PC-9 (cell line): ENCODE results near the gene MCUR1. TPM values are rescaled to one million over a fixed set of nuclear protein-coding genes. Genes with fewer than 3 reads are reported as not detected.
"Not testable (repeated sequence)": the region's sequence is repeated elsewhere in the genome, so short reads cannot be mapped to it uniquely, and the experiment has no call there.

Experiments
- Bru-seq: library from RNA; stranded (reverse); fragments of 400-500 nt; gene quantifications from one replicate; lab custom pipeline; 2021; lab: Mats Ljungman, UMichigan
- BruChase-seq, 2 experiments: library from RNA; stranded (reverse); fragments of 400-500 nt; gene quantifications; one replicate each; lab custom pipeline; 2021; lab: Mats Ljungman, UMichigan
- BruUV-seq: library from RNA; stranded (reverse); fragments of 400-500 nt; replicated peaks from 2 replicates; lab custom pipeline; 2021; lab: Mats Ljungman, UMichigan
- CTCF ChIA-PET: fragments of 300-600 bp; sonication (Branson Sonifier 250); formaldehyde crosslinking; loops from one replicate; lab custom pipeline; 2022; ENCODE audit warnings: antibody characterized with exemption; lab: Charles Lee
- POLR2A ChIA-PET: fragments of 300-600 bp; sonication (Branson Sonifier 250); formaldehyde crosslinking; loops from one replicate; lab custom pipeline; 2022; ENCODE audit warnings: antibody characterized with exemption; ENCODE audit not compliant: unreplicated experiment; lab: Charles Lee
- DNase-seq, 2 experiments: peaks; one replicate each; pipeline versions ENCODE4 v3.0.0 to v3.0.0-alpha.2; 2015 to 2022; ENCODE audit warnings: mixed read lengths in 1 of 2
- H2AFZ ChIP-seq: fragments of 200-600 bp; sonication (generic); 2 replicates; pipeline ENCODE4 v1.8.1; 2017; ENCODE audit warnings: antibody characterized with exemption
- H3F3A ChIP-seq: fragments of 200-600 bp; sonication (generic); 2 replicates; pipeline ENCODE4 v1.8.1; 2017; ENCODE audit warnings: antibody characterized with exemption, mild to moderate bottlenecking, low read depth; ENCODE audit not compliant: insufficient read depth
- H3K27ac ChIP-seq: fragments of 200-600 bp; sonication (generic); 2 replicates; pipeline ENCODE4 v1.6.1; 2016; ENCODE audit warnings: mixed run types
- H3K27me3 ChIP-seq: fragments of 200-600 bp; sonication (generic); 2 replicates; pipeline ENCODE4 v1.6.1; 2016; ENCODE audit warnings: low read depth, mixed run types; ENCODE audit not compliant: insufficient read depth
- H3K36me3 ChIP-seq: fragments of 200-600 bp; sonication (generic); 2 replicates; pipeline ENCODE4 v1.6.1; 2016; ENCODE audit warnings: low read depth, mixed run types
- H3K4me1 ChIP-seq: fragments of 200-600 bp; sonication (generic); replicated peaks from 2 replicates; pipeline ENCODE4 v1.6.1; 2016; ENCODE audit warnings: mixed run types; ENCODE audit not compliant: insufficient read depth
- H3K4me2 ChIP-seq: fragments of 200-600 bp; sonication (generic); 2 replicates; pipeline ENCODE4 v1.6.1; 2017; ENCODE audit warnings: mixed run types
- H3K4me3 ChIP-seq: fragments of 200-600 bp; sonication (generic); 2 replicates; pipeline ENCODE4 v1.6.1; 2016; ENCODE audit warnings: mixed run types
- H3K79me2 ChIP-seq: fragments of 200-600 bp; sonication (generic); 2 replicates; pipeline ENCODE4 v1.6.1; 2017; ENCODE audit warnings: low read depth, mixed run types
- H3K9me2 ChIP-seq: fragments of 200-600 bp; sonication (generic); 2 replicates; pipeline ENCODE4 v1.8.1; 2017; ENCODE audit warnings: mild to moderate bottlenecking; ENCODE audit not compliant: insufficient read depth
- H3K9me3 ChIP-seq: fragments of 200-600 bp; sonication (generic); 2 replicates; pipeline ENCODE4 v1.8.1; 2016; ENCODE audit warnings: low read depth; ENCODE audit not compliant: insufficient read depth
- H4K20me1 ChIP-seq: fragments of 200-600 bp; sonication (generic); 2 replicates; pipeline ENCODE4 v1.8.1; 2017; ENCODE audit not compliant: insufficient read depth
- CTCF ChIP-seq: fragments of 200-600 bp; sonication (generic); conservative IDR thresholded peaks from 2 replicates; pipeline ENCODE4 v1.6.1; 2017; ENCODE audit warnings: mixed run types, antibody characterized with exemption, mild to moderate bottlenecking, moderate library complexity
- EZH2 ChIP-seq: fragments of 200-600 bp; sonication (generic); IDR thresholded peaks from 2 replicates; pipeline ENCODE4 v1.8.0; 2017; ENCODE audit warnings: antibody characterized with exemption, low read depth
- intact Hi-C: fragments of 100-400 bp; cut with micrococcal nuclease; formaldehyde crosslinking; loops from one replicate; pipeline ENCODE4 v1.10.0; 2022; ENCODE audit not compliant: unreplicated experiment
- long read RNA-seq: library from polyadenylated mRNA; stranded (forward); transcript quantifications from one replicate; pipeline ENCODE4 v2.0.0, GENCODE V29; 2022
- total RNA-seq: library from RNA; stranded (reverse); gene quantifications from 2 replicates; pipeline ENCODE4 v1.2.3, GENCODE V29; 2021

MCUR1 gene
- total RNA-seq (38.8 and 45.9 TPM in 2 replicates), Bru-seq, nascent RNA (percentile 89 among the genes with signal in this experiment), BruChase-seq, experiment 1, labeled RNA remaining after a 2-hour chase (percentile 82 among the genes with signal in this experiment), BruChase-seq, experiment 2, labeled RNA remaining after a 6-hour chase (percentile 91 among the genes with signal in this experiment)
- long read RNA-seq, full-length matches to known transcripts: 73 of 85 reads
- long read RNA-seq, partial matches to known transcripts: 5 of 85 reads
- long read RNA-seq, other reads (novel, unspliced or antisense): 7 of 85 reads

DNA sequence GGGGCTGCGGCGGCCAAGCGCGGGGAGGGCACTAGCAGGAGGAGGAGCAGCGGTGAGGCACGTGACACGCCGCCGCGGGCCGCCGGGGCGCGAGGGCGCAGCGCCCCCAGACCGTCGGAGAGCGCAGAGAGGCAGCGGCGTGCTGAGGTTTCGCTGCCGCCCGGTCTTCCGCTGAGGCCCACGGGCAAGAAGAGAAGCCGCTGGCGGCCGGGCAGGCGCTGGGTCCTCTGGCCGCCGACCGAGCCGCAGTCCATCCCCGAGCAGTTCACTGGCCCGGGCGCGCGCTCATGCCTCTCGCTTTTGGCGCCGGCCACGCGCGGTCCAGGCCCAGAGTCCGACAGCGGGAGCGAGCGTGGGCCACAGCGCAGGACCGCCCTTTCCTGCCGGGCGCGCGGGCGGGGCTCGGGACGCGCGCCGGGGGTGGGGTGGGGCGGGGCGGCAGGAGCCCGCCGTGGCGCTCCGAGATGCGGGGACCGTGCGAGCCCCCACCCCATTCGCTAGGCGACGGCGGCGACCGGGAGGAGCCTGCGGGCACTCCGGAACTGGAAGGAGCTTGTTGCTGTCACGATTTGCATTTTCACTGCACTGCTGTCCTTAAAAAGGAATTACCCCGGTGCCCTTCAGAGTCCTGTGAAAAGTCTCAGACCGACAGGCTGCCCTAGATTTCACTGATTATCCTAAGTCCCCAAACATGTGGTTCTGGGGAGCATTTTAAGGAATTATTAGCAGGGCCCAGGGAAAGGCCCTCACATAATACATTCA lies at the start of gene MCUR1:
TSS of gene MCUR1 (minus strand) at position 382 of the 762 bp plus-strand sequence. CDS start at position 254, 128 bp downstream.
- no peaks in the 10 kb centered on the region for H3K9me3 ChIP-seq
- BruUV-seq: no TSS peak
- no peaks in the 10 kb centered on the region for H3K27me3 ChIP-seq
- ChIA-PET CTCF (no interaction called here), POLR2A (interaction anchor here (0.5 to 1.1 kb wide), 10 partner anchors 20 to 387 kb away, joined by 3 to 44 read pairs (median 5); partner anchors contain the start of genes CD83 and NOL7)
- H3F3A ChIP-seq: peaks cover 21% of the 10 kb centered on the region
- TF ChIP-seq CTCF (no peak), EZH2 (no peak)
- H3K9me2 ChIP-seq: no peaks in the 10 kb centered on the region
- peak within 1 kb of the TSS; percentile 80 for H2AFZ ChIP-seq
- peak within 1 kb of the TSS; percentile 57 for H3K4me3 ChIP-seq
- H3K27ac ChIP-seq: peak within 1 kb of the TSS; percentile 66
- intact Hi-C loops: loop anchor here (1.0 to 5.0 kb wide), 4 partner anchors 59 to 199 kb away; partner anchors contain the start of genes NOL7 and RANBP9
- peaks cover 36% of the 10 kb centered on the region for H3K79me2 ChIP-seq
- H3K4me2 ChIP-seq: peak within 1 kb of the TSS; percentile 75
- H3K4me1 ChIP-seq: peaks cover 34% of the 10 kb centered on the region
- H4K20me1 ChIP-seq: no peaks in the 10 kb centered on the region
- H3K36me3 ChIP-seq: no peaks in the 10 kb centered on the region
- peak; percentile 63 to 89 for DNase-seq

DNA sequence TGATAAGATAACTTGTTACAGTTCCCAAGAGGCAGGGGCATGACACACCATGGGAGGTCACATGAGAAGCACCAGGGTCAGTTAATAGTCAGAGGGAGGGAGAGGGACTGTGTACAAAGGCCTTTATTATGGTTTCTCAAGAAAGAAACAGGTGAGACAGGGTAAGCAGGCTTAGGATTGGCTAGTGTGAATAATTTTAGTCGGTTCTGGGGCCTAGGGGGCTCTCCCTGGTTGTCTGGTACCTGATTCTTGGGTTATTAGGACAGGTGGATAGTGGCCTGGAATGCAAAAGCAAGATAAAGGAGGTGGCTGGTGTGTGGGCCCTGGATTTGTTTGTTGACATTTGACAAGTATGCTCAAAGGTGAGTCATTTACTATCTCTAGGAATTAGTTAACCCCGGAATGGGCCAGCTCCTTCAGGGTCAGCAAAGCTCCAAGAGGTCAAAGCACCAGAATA lies 49.4 kb upstream of the MCUR1 start:
- no peak overlapping the region for H3K4me3 ChIP-seq
- no peaks in the 10 kb centered on the region for H3K9me2 ChIP-seq
- DNase-seq: peak; percentile 24 to 80
- H3K36me3 ChIP-seq: no peaks in the 10 kb centered on the region
- peaks cover 16% of the 10 kb centered on the region; the same call in 1 of the 2 replicates for H3F3A ChIP-seq
- POLR2A ChIA-PET: interaction anchor here (0.6 kb wide), 1 partner anchor 460 kb away, joined by 3 read pairs; no protein-coding TSS in a partner anchor
- H3K27me3 ChIP-seq: no peaks in the 10 kb centered on the region
- peak overlapping the region; percentile 47 for H3K4me2 ChIP-seq
- no peak overlapping the region for H3K27ac ChIP-seq
- no peak for TF ChIP-seq EZH2
- no peak for TF ChIP-seq CTCF
- no peak overlapping the region for H2AFZ ChIP-seq
- peaks cover 19% of the 10 kb centered on the region for H3K4me1 ChIP-seq
- CTCF ChIA-PET: no interaction called here
- H3K9me3 ChIP-seq: no peaks in the 10 kb centered on the region
- no peaks in the 10 kb centered on the region for H3K79me2 ChIP-seq
- H4K20me1 ChIP-seq: no peaks in the 10 kb centered on the region
- intact Hi-C loops: no loop called here
- BruUV-seq: no TSS peak

GRCh38 chr6:13860556-13861185 lies 46.3 kb upstream of the MCUR1 start:
- H3K4me3 ChIP-seq, CTCF ChIA-PET, intact Hi-C loops, POLR2A ChIA-PET, H3K27ac ChIP-seq, H3K36me3 ChIP-seq, H2AFZ ChIP-seq, H3K27me3 ChIP-seq, H3K9me3 ChIP-seq, H3K79me2 ChIP-seq, H4K20me1 ChIP-seq, BruUV-seq, H3K4me2 ChIP-seq, H3K9me2 ChIP-seq: not testable (repeated sequence)
- Histone ChIP-seq H3K4me1 (peaks cover 19% of the 10 kb centered on the region), H3F3A (peaks cover 16% of the 10 kb centered on the region; the same call in 1 of the 2 replicates)
- DNase-seq: peak in 1 of 2 experiments; percentile 35
